ENCODE data around the gene JPH4. TPM values are rescaled to one million over a fixed set of nuclear protein-coding genes. Genes with fewer than 3 reads are reported as not detected.

JPH4 gene
- total RNA-seq, 1 donor from 2014 or later: 3.2 TPM

DNA sequence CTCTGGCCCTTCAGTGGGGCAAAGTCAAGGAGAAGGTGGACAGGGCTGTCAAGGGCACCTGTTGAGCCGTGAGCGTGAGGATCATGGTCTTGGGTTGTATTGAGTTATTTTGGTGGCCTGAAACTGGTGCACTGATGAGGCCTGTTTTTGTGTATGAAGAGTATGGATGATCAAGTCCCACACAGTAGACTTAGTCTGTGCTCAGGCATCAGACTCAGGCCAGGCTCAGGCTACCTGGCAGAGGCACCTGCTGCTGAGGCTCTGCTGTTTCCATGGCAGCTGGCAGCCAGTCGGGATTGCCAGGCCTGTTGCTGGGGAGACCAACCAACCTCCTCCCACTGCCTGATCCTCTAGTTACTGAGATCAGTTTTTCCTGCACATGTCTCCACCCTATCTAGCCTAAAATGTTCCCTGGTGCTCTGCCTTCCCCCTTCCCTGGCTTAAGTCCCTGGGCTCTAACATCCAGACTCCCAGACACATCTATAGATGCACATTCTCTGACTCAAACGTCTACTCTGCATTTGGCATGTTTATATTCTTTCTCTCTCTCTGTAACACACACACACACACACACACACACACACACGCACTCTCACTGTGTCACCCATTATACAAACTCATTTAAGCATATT, 5.1 kb downstream of the JPH4 start:
- TF ChIP-seq EZH2 (IDR thresholded peaks at IDR 0.05) (no peak), EZH2phosphoT487 (IDR thresholded peaks at IDR 0.05) (no peak)
- TF ChIP-seq, protein P1, sequence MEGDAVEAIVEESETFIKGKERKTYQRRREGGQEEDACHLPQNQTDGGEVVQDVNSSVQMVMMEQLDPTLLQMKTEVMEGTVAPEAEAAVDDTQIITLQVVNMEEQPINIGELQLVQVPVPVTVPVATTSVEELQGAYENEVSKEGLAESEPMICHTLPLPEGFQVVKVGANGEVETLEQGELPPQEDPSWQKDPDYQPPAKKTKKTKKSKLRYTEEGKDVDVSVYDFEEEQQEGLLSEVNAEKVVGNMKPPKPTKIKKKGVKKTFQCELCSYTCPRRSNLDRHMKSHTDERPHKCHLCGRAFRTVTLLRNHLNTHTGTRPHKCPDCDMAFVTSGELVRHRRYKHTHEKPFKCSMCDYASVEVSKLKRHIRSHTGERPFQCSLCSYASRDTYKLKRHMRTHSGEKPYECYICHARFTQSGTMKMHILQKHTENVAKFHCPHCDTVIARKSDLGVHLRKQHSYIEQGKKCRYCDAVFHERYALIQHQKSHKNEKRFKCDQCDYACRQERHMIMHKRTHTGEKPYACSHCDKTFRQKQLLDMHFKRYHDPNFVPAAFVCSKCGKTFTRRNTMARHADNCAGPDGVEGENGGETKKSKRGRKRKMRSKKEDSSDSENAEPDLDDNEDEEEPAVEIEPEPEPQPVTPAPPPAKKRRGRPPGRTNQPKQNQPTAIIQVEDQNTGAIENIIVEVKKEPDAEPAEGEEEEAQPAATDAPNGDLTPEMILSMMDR (IDR thresholded peaks at IDR 0.05): no peak
- no peak for DNase-seq (ENCODE audit: low spot score)
- Mint-ChIP-seq H3K27ac (no peak overlapping the region), H3K27me3 (ENCODE audit: insufficient read depth, low read depth) (peaks cover 9% of the 10 kb centered on the region), H3K4me1 (peaks cover 45% of the 10 kb centered on the region), H3K9me3 (no peaks in the 10 kb centered on the region), H3K4me3 (no peak overlapping the region), H3K36me3 (peaks cover 3% of the 10 kb centered on the region)
- H3K79me2 ChIP-seq (ENCODE audit: low read depth): no peaks in the 10 kb centered on the region
- peaks cover 19% of the 10 kb centered on the region for H4K20me1 ChIP-seq (ENCODE audit: low read depth)
- no peak overlapping the region for H2AFZ ChIP-seq (replicated peaks)
- H3K4me3 ChIP-seq: no peak overlapping the region
- no peak overlapping the region for H3K27ac ChIP-seq
- H3K4me1 ChIP-seq: peaks cover 23% of the 10 kb centered on the region
- H3K27me3 ChIP-seq: peaks cover 43% of the 10 kb centered on the region
- H3F3A ChIP-seq (ENCODE audit: low read depth): peaks cover 35% of the 10 kb centered on the region
- H3K4me2 ChIP-seq: no peak overlapping the region
- H3K9ac ChIP-seq: no peak overlapping the region
- no peaks in the 10 kb centered on the region for H3K36me3 ChIP-seq
- no peaks in the 10 kb centered on the region for H3K9me3 ChIP-seq (ENCODE audit: low read depth)

DNA sequence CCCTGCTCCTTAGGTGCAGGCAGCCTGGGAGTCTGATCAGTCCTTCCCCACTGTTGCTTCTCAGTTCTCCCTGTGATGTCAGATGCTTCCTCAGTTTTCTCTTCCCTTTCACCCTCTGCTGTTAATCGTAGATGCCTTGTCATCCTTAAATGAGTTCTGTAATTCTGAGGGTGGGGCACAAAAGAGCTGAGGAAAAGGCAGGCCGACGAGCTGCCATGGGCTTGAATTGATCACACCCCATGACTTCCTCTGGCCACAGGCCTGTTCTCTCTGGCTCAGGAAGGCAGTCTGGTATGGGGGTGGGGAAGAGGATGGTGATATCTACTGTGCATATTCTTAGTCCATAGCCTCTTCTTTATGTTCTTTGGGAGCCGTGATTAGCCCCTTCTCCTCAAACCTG, 5.8 kb downstream of the JPH4 start:
- no peak overlapping the region for H3K9ac ChIP-seq
- TF ChIP-seq EZH2 (IDR thresholded peaks at IDR 0.05): no peak
- no peak for TF ChIP-seq EZH2phosphoT487 (IDR thresholded peaks at IDR 0.05)
- TF ChIP-seq, protein P1 (IDR thresholded peaks at IDR 0.05): no peak
- Mint-ChIP-seq H3K4me1 (peaks cover 48% of the 10 kb centered on the region), H3K27ac (peak overlapping the region; percentile 27), H3K9me3 (no peaks in the 10 kb centered on the region), H3K27me3 (ENCODE audit: insufficient read depth, low read depth) (peaks cover 10% of the 10 kb centered on the region), H3K36me3 (peaks cover 3% of the 10 kb centered on the region), H3K4me3 (no peak overlapping the region)
- peaks cover 19% of the 10 kb centered on the region for H4K20me1 ChIP-seq (ENCODE audit: low read depth)
- no peak overlapping the region for H3K4me3 ChIP-seq
- peaks cover 41% of the 10 kb centered on the region for H3F3A ChIP-seq (ENCODE audit: low read depth)
- no peak overlapping the region for H3K4me2 ChIP-seq
- no peaks in the 10 kb centered on the region for H3K9me3 ChIP-seq (ENCODE audit: low read depth)
- peaks cover 36% of the 10 kb centered on the region for H3K27me3 ChIP-seq
- H3K79me2 ChIP-seq (ENCODE audit: low read depth): no peaks in the 10 kb centered on the region
- no peak overlapping the region for H3K27ac ChIP-seq
- H3K4me1 ChIP-seq: peaks cover 29% of the 10 kb centered on the region
- H3K36me3 ChIP-seq: no peaks in the 10 kb centered on the region
- H2AFZ ChIP-seq (replicated peaks): no peak overlapping the region
- no peak for DNase-seq (ENCODE audit: low spot score)

DNA sequence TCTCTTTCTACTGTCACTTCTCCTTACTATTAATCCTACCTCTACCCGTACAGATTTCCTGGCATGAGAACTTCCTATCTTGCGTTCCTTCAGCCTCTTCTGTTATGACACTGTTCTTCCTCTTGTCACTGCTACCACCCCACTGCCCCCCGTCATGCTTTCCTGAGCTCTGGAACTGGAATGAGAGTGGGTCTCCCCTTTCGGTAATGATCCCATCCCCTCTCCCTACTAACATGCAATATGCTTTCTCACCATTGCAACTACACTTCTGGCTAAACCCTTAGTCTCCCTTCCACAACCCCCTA, 6.1 kb downstream of the JPH4 start:
- Histone ChIP-seq H3K9me3 (ENCODE audit: low read depth) (no peaks in the 10 kb centered on the region), H2AFZ (replicated peaks) (no peak overlapping the region), H3K4me3 (no peak overlapping the region), H3K36me3 (no peaks in the 10 kb centered on the region), H3K4me1 (peaks cover 30% of the 10 kb centered on the region), H3K27ac (no peak overlapping the region), H3K9ac (no peak overlapping the region), H3F3A (ENCODE audit: low read depth) (peaks cover 45% of the 10 kb centered on the region), H3K4me2 (no peak overlapping the region), H3K79me2 (ENCODE audit: low read depth) (no peaks in the 10 kb centered on the region), H4K20me1 (ENCODE audit: low read depth) (peaks cover 19% of the 10 kb centered on the region), H3K27me3 (peaks cover 33% of the 10 kb centered on the region)
- Mint-ChIP-seq H3K36me3 (peaks cover 3% of the 10 kb centered on the region), H3K4me3 (peak overlapping the region; percentile 30), H3K27me3 (ENCODE audit: insufficient read depth, low read depth) (peaks cover 11% of the 10 kb centered on the region), H3K9me3 (no peaks in the 10 kb centered on the region), H3K4me1 (peaks cover 50% of the 10 kb centered on the region), H3K27ac (no peak overlapping the region)
- DNase-seq (ENCODE audit: low spot score): no peak
- TF ChIP-seq, protein P1 (IDR thresholded peaks at IDR 0.05): no peak
- TF ChIP-seq EZH2 (IDR thresholded peaks at IDR 0.05) (no peak), EZH2phosphoT487 (IDR thresholded peaks at IDR 0.05) (no peak)
